ENCODE data around the gene FER1L5.

- TF ChIP-seq CTCF (IDR thresholded peaks at IDR 0.05) (no peak), POLR2AphosphoS5 (IDR thresholded peaks at IDR 0.05) (no peak), POLR2A (IDR thresholded peaks at IDR 0.05) (no peak)
These were observed 68.4 kb downstream of the FER1L5 start for GRCh38 chr2:96710985-96711384.
